GM18517 (cell line): ENCODE results near the gene PIP4P1.

Experiments
- ATAC-seq: cut with Tn5 transposase; IDR thresholded peaks from one replicate; pipeline ENCODE4 v1.9.1; 2021; ENCODE audit warnings: mild to moderate bottlenecking, moderate library complexity; ENCODE audit not compliant: unreplicated experiment

Gene PIP4P1

DNA sequence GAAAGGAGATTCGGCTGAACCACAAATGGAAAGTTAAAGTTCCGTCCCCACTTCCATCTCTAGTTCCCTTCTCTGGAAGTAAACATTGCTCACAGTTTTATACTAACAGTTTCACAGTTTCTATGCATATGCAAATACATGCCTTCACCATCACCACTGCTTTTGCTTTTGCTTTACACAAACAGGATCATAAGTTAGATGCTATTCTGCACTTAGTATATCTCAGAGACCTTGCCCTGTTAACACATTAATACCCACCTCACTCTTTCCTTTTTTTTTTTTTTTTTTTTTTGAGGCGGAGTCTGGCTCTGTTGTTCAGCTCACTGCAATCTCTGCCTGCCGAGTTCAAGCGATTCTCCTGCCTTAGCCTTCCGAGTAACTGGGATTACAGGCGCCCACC lies 48.8 kb downstream of the PIP4P1 start:
- peak; percentile 78 for ATAC-seq

DNA sequence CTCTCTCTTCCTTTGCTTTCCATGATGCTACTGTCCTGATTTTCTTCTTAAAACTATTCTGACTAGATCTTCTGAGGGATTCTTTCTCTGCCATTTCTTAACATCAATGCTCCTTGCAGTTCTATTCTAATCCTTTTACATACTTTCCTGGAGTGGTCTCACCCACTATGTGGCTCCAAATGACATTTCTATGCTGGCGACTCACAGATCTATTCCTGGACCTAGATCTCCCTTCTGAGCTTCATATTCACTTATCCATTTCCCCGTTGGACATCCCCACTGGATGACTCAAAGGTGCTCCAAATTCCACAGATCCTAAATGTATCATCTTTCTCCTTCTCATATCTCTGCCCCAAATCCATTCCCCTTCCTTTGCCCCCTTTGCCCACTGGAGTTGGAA lies 52.0 kb downstream of the PIP4P1 start:
- ATAC-seq: no peak
